PC-3 (cell line): Measurements from ENCODE around the gene FBXL16. TPM values are rescaled to one million over a fixed set of nuclear protein-coding genes. Genes with fewer than 3 reads are reported as not detected.

Source experiments
- ATAC-seq: fragments of 200-7000 bp; cut with Tn5 transposase; 2 replicates; pipeline ENCODE4 v1.9.1; 2020; ENCODE audit warnings: mild to moderate bottlenecking, moderate library complexity
- BruUV-seq: library from RNA; stranded (reverse); fragments of 400-500 nt; replicated peaks from 2 replicates; lab custom pipeline; 2021; lab: Mats Ljungman, UMichigan
- CTCF ChIA-PET: fragments of 300-600 bp; sonication (Branson Sonifier 250); formaldehyde crosslinking; loops from one replicate; lab custom pipeline; 2022; ENCODE audit warnings: antibody characterized with exemption; lab: Charles Lee
- POLR2A ChIA-PET: fragments of 300-600 bp; sonication (Branson Sonifier 250); formaldehyde crosslinking; loops from one replicate; lab custom pipeline; 2022; ENCODE audit warnings: antibody characterized with exemption; ENCODE audit not compliant: unreplicated experiment; lab: Charles Lee
- DNase-seq: peaks from one replicate; pipeline ENCODE4 v3.0.0-alpha.2; 2015
- H2AFZ ChIP-seq: fragments of 300-600 bp; sonication (generic); 2 replicates; pipeline ENCODE4 v1.6.0; 2016; ENCODE audit warnings: antibody characterized with exemption, low read length
- H3F3A ChIP-seq: fragments of 300-600 bp; sonication (generic); one replicate; pipeline ENCODE4 v1.6.0; 2017; ENCODE audit warnings: antibody characterized with exemption, low read length, control low read depth, mild to moderate bottlenecking; ENCODE audit not compliant: unreplicated experiment
- H3K27ac ChIP-seq: fragments of 300-600 bp; sonication (generic); 2 replicates; pipeline ENCODE4 v1.5.1; 2016; ENCODE audit warnings: mild to moderate bottlenecking, low read length
- H3K27me3 ChIP-seq: fragments of 300-600 bp; sonication (generic); 2 replicates; pipeline ENCODE4 v1.6.1; 2016; ENCODE audit warnings: low read length, mixed read lengths
- H3K36me3 ChIP-seq: fragments of 300-600 bp; sonication (generic); 2 replicates; pipeline ENCODE4 v1.6.1; 2016; ENCODE audit warnings: low read depth, mixed run types, low read length, mixed read lengths
- H3K4me1 ChIP-seq: fragments of 300-600 bp; sonication (generic); 2 replicates; pipeline ENCODE4 v1.5.1; 2016; ENCODE audit warnings: low read length; ENCODE audit not compliant: insufficient read depth
- H3K4me2 ChIP-seq: fragments of 300-600 bp; sonication (generic); 2 replicates; pipeline ENCODE4 v1.6.0; 2016; ENCODE audit warnings: low read length
- H3K4me3 ChIP-seq: fragments of 300-600 bp; sonication (generic); 2 replicates; pipeline ENCODE4 v1.5.1; 2016; ENCODE audit warnings: mild to moderate bottlenecking, low read length, mixed read lengths
- H3K79me2 ChIP-seq: fragments of 300-600 bp; sonication (generic); 2 replicates; pipeline ENCODE4 v1.6.1; 2017; ENCODE audit warnings: low read length, mixed read lengths
- H3K9ac ChIP-seq: fragments of 300-600 bp; sonication (generic); 2 replicates; pipeline ENCODE4 v1.6.0; 2016; ENCODE audit warnings: mild to moderate bottlenecking, low read length
- H3K9me2 ChIP-seq: fragments of 300-600 bp; sonication (generic); replicated peaks from 2 replicates; pipeline ENCODE4 v1.6.1; 2016; ENCODE audit warnings: mixed run types, low read length, mixed read lengths
- H3K9me3 ChIP-seq: fragments of 300-600 bp; sonication (generic); 2 replicates; pipeline ENCODE4 v1.6.1; 2016; ENCODE audit warnings: low read length, mixed read lengths
- H4K20me1 ChIP-seq: fragments of 300-600 bp; sonication (generic); 2 replicates; pipeline ENCODE4 v1.6.1; 2016; ENCODE audit warnings: low read length, mixed read lengths
- EZH2 ChIP-seq: fragments of 300-600 bp; sonication (generic); IDR thresholded peaks from one replicate; pipeline ENCODE4 v1.6.1; 2017; ENCODE audit warnings: antibody characterized with exemption, mild to moderate bottlenecking, low read length; ENCODE audit not compliant: unreplicated experiment
- EZH2phosphoT487 ChIP-seq: fragments of 300-600 bp; sonication (generic); IDR thresholded peaks from 2 replicates; pipeline ENCODE4 v1.6.1; 2018; ENCODE audit warnings: mild to moderate bottlenecking, antibody characterized with exemption, low read length, borderline replicate concordance
- intact Hi-C: fragments of 100-400 bp; cut with micrococcal nuclease; formaldehyde crosslinking; loops from 2 replicates; pipeline ENCODE4 v1.9.0; 2023
- total RNA-seq: library from RNA; depleted of rRNA; stranded (reverse); fragments of >200 nt; gene quantifications from 2 replicates; pipeline ENCODE4 v1.2.3, GENCODE V29; 2014
- TF ChIP-seq, protein P1 (sequence below): fragments of 300-600 bp; sonication (generic); conservative IDR thresholded peaks from 2 replicates; pipeline ENCODE4 v1.5.1; 2017; ENCODE audit warnings: antibody characterized with exemption, low read depth, mild to moderate bottlenecking, low read length

The FBXL16 gene
- total RNA-seq, 1 experiment from 2014 or later: 7.5 TPM

DNA sequence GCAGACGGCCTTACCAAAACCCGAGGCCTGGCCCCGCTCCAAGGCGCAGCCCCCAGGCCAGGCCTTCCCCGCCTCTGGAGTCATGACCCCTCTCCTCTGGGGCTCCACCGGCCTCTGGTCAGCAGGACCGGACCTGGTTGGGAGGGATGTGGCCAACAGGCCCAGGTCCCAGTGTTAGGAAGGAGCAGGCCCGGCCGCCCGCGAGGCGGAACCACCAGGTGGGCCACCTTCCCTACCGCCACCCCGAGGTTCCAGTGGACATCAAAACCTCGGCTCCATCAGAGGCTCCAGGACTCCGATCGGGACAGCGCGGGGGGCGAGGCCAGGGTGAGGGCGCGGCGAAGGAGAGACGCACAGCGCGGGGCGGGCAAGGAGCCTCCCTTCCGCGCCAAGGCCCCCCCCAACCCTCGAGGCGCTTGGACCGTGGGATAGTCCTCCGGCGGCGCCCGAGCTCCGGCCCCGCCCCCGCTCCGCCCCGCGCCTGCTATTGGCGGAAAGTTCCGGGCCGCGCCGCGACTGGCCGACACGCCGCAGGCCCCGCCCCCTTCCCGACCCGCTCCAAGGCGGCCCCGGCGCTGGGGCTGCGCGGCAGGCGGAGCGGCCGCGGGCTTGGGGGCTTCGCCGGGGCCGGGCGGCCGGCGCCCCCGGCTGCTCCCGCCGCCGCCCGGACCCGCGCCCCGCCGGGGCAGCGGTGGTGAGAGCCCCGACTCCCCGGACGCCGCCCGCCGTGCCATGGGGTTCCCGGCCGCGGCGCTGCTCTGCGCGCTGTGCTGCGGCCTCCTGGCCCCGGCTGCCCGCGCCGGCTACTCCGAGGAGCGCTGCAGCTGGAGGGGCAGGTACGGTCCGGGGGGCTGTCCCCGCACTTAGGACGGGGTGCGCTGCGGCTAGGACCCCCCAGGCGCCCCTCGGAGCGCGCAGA, 9.2 kb upstream of the FBXL16 start, which contains the start of gene METRN:
TSS of gene METRN (plus strand) at position 561 of the 919 bp plus-strand sequence. CDS start at position 733, 172 bp downstream.
- H3K36me3 ChIP-seq: no peaks in the 10 kb centered on the region
- H3K79me2 ChIP-seq: peaks cover 19% of the 10 kb centered on the region
- 0 out of 2 replicates have a peak, but pooled peaks cover 2% of the 10 kb centered on the region for H3K27me3 ChIP-seq
- TF ChIP-seq, protein P1, sequence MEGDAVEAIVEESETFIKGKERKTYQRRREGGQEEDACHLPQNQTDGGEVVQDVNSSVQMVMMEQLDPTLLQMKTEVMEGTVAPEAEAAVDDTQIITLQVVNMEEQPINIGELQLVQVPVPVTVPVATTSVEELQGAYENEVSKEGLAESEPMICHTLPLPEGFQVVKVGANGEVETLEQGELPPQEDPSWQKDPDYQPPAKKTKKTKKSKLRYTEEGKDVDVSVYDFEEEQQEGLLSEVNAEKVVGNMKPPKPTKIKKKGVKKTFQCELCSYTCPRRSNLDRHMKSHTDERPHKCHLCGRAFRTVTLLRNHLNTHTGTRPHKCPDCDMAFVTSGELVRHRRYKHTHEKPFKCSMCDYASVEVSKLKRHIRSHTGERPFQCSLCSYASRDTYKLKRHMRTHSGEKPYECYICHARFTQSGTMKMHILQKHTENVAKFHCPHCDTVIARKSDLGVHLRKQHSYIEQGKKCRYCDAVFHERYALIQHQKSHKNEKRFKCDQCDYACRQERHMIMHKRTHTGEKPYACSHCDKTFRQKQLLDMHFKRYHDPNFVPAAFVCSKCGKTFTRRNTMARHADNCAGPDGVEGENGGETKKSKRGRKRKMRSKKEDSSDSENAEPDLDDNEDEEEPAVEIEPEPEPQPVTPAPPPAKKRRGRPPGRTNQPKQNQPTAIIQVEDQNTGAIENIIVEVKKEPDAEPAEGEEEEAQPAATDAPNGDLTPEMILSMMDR: no peak
- TF ChIP-seq EZH2phosphoT487 (no peak), EZH2 (no peak)
- peaks cover 8% of the 10 kb centered on the region; the same call in 1 of the 2 replicates for H4K20me1 ChIP-seq
- H3K9ac ChIP-seq: peak within 1 kb of the TSS; percentile 57
- H2AFZ ChIP-seq: peak within 1 kb of the TSS; percentile 48; the same call in 1 of the 2 replicates
- H3K27ac ChIP-seq: peak within 1 kb of the TSS; percentile 63
- ChIA-PET POLR2A (no interaction called here), CTCF (interaction anchor here (0.5 to 0.6 kb wide), 2 partner anchors 74 to 330 kb away, joined by 3 to 5 read pairs; partner anchors contain the start of gene CHTF18)
- no peaks in the 10 kb centered on the region for H3K9me3 ChIP-seq
- intact Hi-C loops: loop anchor here (10.0 kb wide), 1 partner anchor 70 kb away; the partner anchor contains the start of genes CHTF18 and RPUSD1
- peak within 1 kb of the TSS; percentile 86 for H3K4me2 ChIP-seq
- H3F3A ChIP-seq: no peaks in the 10 kb centered on the region
- ATAC-seq (peak; percentile 58), DNase-seq (peak; percentile 84)
- H3K4me1 ChIP-seq: peaks cover 28% of the 10 kb centered on the region
- peak within 1 kb of the TSS; percentile 71 for H3K4me3 ChIP-seq
- BruUV-seq: no TSS peak
- no peaks in the 10 kb centered on the region for H3K9me2 ChIP-seq

DNA sequence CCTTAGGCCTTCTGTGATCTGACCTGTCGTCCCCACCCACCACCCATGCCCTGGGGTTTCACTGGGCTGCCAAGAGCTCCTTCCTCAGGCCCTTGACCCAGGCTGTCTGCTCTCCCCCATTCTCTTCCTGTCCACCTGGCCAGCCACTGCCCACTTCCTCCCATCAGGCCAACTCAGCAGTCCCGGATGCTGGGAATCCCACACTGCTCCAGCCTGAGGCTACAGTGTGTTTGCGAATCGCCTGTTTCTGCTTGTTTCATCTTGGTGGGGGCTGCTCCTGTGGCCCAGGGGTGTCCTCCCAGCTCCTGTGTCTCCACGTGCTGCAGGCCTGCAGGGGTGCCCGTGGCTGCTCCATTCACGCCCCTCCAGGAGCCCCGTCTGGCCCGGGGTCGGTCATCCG, 8.5 kb upstream of the FBXL16 start:
- peak overlapping the region; percentile 58 for H3K4me2 ChIP-seq
- TF ChIP-seq, protein P1: no peak
- TF ChIP-seq EZH2 (no peak), EZH2phosphoT487 (no peak)
- H2AFZ ChIP-seq: 0 out of 2 replicates have a peak overlapping the region, but pooled peaks have one; percentile 48
- 0 out of 2 replicates have a peak, but pooled peaks cover 2% of the 10 kb centered on the region for H3K27me3 ChIP-seq
- ChIA-PET POLR2A (interaction anchor here (0.5 kb wide), 1 partner anchor 14 kb away, joined by 3 read pairs; no protein-coding TSS in a partner anchor), CTCF (interaction anchor here (0.5 kb wide), 1 partner anchor 12 kb away, joined by 3 read pairs; the partner anchor contains the start of gene CCDC78)
- peaks cover 25% of the 10 kb centered on the region for H3K4me1 ChIP-seq
- no peak overlapping the region for H3K4me3 ChIP-seq
- no peaks in the 10 kb centered on the region for H3F3A ChIP-seq
- intact Hi-C loops: loop anchor here (10.0 kb wide), 1 partner anchor 71 kb away; the partner anchor contains the start of genes CHTF18 and RPUSD1
- H3K9me3 ChIP-seq: no peaks in the 10 kb centered on the region
- peaks cover 19% of the 10 kb centered on the region for H3K79me2 ChIP-seq
- DNase-seq (peak; percentile 51), ATAC-seq (peak; percentile 10; the same call in 1 of the 2 replicates)
- peak overlapping the region; percentile 63 for H3K27ac ChIP-seq
- H4K20me1 ChIP-seq: peaks cover 8% of the 10 kb centered on the region; the same call in 1 of the 2 replicates
- no peaks in the 10 kb centered on the region for H3K36me3 ChIP-seq
- BruUV-seq: no TSS peak
- H3K9me2 ChIP-seq: no peaks in the 10 kb centered on the region
- peak overlapping the region; percentile 29; the same call in 1 of the 2 replicates for H3K9ac ChIP-seq
